ENCODE measurements around the gene CLSTN1. TPM values are rescaled to one million over a fixed set of nuclear protein-coding genes. Genes with fewer than 3 reads are reported as not detected.

The CLSTN1 gene
- total RNA-seq, 1 experiment from 2014 or later, result 119 TPM

DNA sequence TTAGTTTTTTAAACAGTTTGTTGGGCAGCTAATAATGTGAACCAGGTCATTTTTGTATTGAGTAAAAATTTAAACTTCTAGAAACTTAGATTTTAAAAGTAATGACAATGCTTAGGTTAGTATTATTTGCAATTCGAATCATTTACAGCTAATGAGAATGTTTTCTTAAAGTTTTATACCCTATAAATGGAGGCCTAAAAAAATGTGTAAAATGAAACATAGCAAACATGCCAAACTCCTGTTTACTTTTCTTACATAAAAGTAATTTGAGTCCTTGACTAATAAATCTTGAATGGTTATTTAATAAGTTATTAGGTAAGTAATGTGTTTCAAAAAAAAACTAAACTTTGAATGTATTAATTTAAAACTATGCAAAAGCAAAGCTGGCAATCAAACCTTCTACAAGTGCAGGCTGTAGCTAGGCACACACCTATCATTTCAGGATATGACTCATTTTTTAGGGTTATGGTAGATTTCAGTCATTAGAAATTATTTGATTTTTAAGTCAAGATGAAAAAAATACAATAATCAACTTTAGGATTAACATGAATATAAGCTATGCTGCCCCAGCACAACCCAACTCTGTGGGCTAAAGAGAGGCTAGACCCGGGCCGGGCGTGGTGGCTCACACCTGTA lies 41.5 kb downstream of the CLSTN1 start:
- CTCF ChIA-PET, result interaction anchor here (1.2 to 1.3 kb wide), 2 partner anchors 61 to 86 kb away, joined by 5 to 9 read pairs; no protein-coding TSS in a partner anchor
- no peak for ATAC-seq
- Mint-ChIP-seq H3K4me1 (peaks cover 6% of the 10 kb centered on the region; the same call in 1 of the 2 replicates), H3K36me3 (no peaks in the 10 kb centered on the region; the same call in 1 of the 2 replicates), H3K27ac (no peak overlapping the region; the same call in 1 of the 2 replicates), H3K9me3 (no peaks in the 10 kb centered on the region), H3K27me3 (ENCODE audit: low read depth) (no peaks in the 10 kb centered on the region), H3K4me3 (no peak overlapping the region)
- POLR2A ChIA-PET, result no interaction called here
- no peak for DNase-seq (ENCODE audit: low spot score)
- TF ChIP-seq ATF6 (CRISPR knock-in tag; IDR thresholded peaks at IDR 0.05), result no peak
- no peak for TF ChIP-seq ATF2 (CRISPR knock-in tag; IDR thresholded peaks at IDR 0.05; ENCODE audit: borderline replicate concordance, low read depth)
- TF ChIP-seq E2F4 (CRISPR knock-in tag; IDR thresholded peaks at IDR 0.05; ENCODE audit: borderline replicate concordance, low read depth), result no peak
- no peak for TF ChIP-seq CREM (CRISPR knock-in tag; IDR thresholded peaks at IDR 0.05)
- no peak for TF ChIP-seq ZNF263 (CRISPR knock-in tag; IDR thresholded peaks at IDR 0.05; ENCODE audit: low read depth)
- TF ChIP-seq, protein P1, sequence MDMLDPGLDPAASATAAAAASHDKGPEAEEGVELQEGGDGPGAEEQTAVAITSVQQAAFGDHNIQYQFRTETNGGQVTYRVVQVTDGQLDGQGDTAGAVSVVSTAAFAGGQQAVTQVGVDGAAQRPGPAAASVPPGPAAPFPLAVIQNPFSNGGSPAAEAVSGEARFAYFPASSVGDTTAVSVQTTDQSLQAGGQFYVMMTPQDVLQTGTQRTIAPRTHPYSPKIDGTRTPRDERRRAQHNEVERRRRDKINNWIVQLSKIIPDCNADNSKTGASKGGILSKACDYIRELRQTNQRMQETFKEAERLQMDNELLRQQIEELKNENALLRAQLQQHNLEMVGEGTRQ (CRISPR knock-in tag; IDR thresholded peaks at IDR 0.05), result no peak
- no peak for TF ChIP-seq STAT6 (CRISPR knock-in tag; conservative IDR thresholded peaks at IDR 0.05; ENCODE audit: low read depth)
- TF ChIP-seq ZNF121 (CRISPR knock-in tag; IDR thresholded peaks at IDR 0.05), result no peak
- no peak for TF ChIP-seq FOXP1 (CRISPR knock-in tag; IDR thresholded peaks at IDR 0.05; ENCODE audit: borderline replicate concordance)
- no peak for TF ChIP-seq FOXJ3 (CRISPR knock-in tag; IDR thresholded peaks at IDR 0.05; ENCODE audit: borderline replicate concordance)
- no peak for TF ChIP-seq ZNF138 (CRISPR knock-in tag; conservative IDR thresholded peaks at IDR 0.05)
- TF ChIP-seq ZBTB43 (CRISPR knock-in tag; IDR thresholded peaks at IDR 0.05), result no peak
- TF ChIP-seq NFATC4 (CRISPR knock-in tag; IDR thresholded peaks at IDR 0.05), result no peak
- TF ChIP-seq FOXP4 (CRISPR knock-in tag; IDR thresholded peaks at IDR 0.05), result no peak
- no peak for TF ChIP-seq E2F5 (CRISPR knock-in tag; IDR thresholded peaks at IDR 0.05)
- TF ChIP-seq ZNF423 (CRISPR knock-in tag; IDR thresholded peaks at IDR 0.05), result no peak
- TF ChIP-seq, protein P2, sequence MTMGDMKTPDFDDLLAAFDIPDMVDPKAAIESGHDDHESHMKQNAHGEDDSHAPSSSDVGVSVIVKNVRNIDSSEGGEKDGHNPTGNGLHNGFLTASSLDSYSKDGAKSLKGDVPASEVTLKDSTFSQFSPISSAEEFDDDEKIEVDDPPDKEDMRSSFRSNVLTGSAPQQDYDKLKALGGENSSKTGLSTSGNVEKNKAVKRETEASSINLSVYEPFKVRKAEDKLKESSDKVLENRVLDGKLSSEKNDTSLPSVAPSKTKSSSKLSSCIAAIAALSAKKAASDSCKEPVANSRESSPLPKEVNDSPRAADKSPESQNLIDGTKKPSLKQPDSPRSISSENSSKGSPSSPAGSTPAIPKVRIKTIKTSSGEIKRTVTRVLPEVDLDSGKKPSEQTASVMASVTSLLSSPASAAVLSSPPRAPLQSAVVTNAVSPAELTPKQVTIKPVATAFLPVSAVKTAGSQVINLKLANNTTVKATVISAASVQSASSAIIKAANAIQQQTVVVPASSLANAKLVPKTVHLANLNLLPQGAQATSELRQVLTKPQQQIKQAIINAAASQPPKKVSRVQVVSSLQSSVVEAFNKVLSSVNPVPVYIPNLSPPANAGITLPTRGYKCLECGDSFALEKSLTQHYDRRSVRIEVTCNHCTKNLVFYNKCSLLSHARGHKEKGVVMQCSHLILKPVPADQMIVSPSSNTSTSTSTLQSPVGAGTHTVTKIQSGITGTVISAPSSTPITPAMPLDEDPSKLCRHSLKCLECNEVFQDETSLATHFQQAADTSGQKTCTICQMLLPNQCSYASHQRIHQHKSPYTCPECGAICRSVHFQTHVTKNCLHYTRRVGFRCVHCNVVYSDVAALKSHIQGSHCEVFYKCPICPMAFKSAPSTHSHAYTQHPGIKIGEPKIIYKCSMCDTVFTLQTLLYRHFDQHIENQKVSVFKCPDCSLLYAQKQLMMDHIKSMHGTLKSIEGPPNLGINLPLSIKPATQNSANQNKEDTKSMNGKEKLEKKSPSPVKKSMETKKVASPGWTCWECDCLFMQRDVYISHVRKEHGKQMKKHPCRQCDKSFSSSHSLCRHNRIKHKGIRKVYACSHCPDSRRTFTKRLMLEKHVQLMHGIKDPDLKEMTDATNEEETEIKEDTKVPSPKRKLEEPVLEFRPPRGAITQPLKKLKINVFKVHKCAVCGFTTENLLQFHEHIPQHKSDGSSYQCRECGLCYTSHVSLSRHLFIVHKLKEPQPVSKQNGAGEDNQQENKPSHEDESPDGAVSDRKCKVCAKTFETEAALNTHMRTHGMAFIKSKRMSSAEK (CRISPR knock-in tag; IDR thresholded peaks at IDR 0.05; ENCODE audit: borderline replicate concordance), result no peak
- TF ChIP-seq ZNF671 (CRISPR knock-in tag; IDR thresholded peaks at IDR 0.05), result no peak
- no peak for TF ChIP-seq FOXK1 (CRISPR knock-in tag; IDR thresholded peaks at IDR 0.05)
